HUES64 (cell line): ENCODE data around the gene MRC2.

Source experiments
- H3K27ac ChIP-seq: 2 replicates; pipeline ENCODE4 v1.7.0; 2013; ENCODE audit warnings: low read depth, low read length, inconsistent platforms
- H3K27me3 ChIP-seq: 2 replicates; pipeline ENCODE4 v1.6.1; 2013; ENCODE audit warnings: mild to moderate bottlenecking, low read length; ENCODE audit not compliant: insufficient read depth
- H3K36me3 ChIP-seq: 2 replicates; pipeline ENCODE4 v1.6.1; 2013; ENCODE audit warnings: mild to moderate bottlenecking, low read length; ENCODE audit not compliant: insufficient read depth
- H3K4me1 ChIP-seq: 2 replicates; pipeline ENCODE4 v1.6.1; 2013; ENCODE audit warnings: mild to moderate bottlenecking, low read length, moderate library complexity; ENCODE audit not compliant: insufficient read depth
- H3K4me3 ChIP-seq: 2 replicates; pipeline ENCODE4 v1.5.1; 2013; ENCODE audit warnings: mild to moderate bottlenecking, low read length, moderate library complexity
- H3K9ac ChIP-seq: 2 replicates; pipeline ENCODE4 v1.6.1; 2013; ENCODE audit warnings: mild to moderate bottlenecking, low read depth, low read length
- H3K9me3 ChIP-seq: 2 replicates; pipeline ENCODE4 v1.6.1; 2013; ENCODE audit warnings: low read depth, low read length; ENCODE audit not compliant: insufficient read depth
- WGBS: fragments of 150-250, 120-280 bp; methylation state at CpG from one replicate; pipeline ENCODE4 v1.1.7; 2013; ENCODE audit warnings: missing lambda C conversion rate; 5-methylcytosine and 5-hydroxymethylcytosine counted together

Gene MRC2

GRCh38 chr17:62615503-62615902, 12.0 kb upstream of the MRC2 start:
- H3K4me1 ChIP-seq: peaks cover 18% of the 10 kb centered on the region
- H3K9me3 ChIP-seq: no peaks in the 10 kb centered on the region
- no peaks in the 10 kb centered on the region for H3K27me3 ChIP-seq
- peaks cover 34% of the 10 kb centered on the region for H3K36me3 ChIP-seq
- H3K4me3 ChIP-seq: no peak overlapping the region
- 88% methylated on average over 4 of the region's 4 CpGs for WGBS
- no peak overlapping the region for H3K27ac ChIP-seq
- H3K9ac ChIP-seq: no peak overlapping the region

DNA sequence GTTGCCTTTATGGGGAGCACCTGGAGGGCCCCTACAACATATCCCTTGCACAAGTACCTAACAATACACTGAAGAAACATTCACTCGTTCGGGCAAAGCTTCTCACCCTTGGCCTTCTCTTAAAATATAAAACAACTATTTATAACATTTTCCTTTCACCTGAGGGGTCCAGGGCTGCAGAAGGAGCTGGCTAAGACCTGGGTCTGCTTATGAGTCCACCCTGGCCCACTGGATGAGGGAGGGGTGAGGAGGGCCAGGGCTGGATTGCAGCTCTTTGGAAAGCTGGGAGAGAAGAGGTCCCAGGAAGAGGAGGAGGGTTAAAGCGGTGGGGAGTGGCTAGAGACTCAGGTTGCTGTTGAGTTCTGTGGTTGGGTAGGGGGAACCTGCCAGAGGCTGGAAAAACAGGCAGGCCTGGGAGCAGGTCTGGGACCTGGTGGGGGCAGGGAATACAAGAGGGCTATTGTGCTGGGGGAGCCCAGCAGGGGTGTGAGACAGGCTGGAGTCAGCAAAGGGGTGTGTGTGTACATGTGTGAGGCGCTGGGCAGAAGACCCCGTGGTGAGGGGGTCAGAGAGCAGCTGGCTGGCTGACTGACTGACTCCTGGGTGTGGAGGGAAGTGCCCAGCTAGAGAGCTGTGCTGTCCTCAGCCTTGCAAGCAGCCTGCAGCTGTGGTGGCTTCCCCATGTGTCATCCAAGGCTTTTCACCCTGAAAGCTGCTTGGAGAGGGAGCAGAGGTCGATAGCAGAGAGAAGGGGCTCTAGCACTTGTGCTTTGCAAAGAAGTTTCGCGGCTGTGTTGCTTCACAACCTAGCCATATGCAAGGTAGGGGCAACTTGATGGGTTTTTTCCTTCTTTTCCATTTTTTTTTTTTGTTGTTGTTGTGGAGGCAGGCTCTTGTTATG, 10.2 kb upstream of the MRC2 start:
- WGBS: 40% methylated on average over 8 of the region's 8 CpGs
- Histone ChIP-seq H3K4me3 (0 out of 2 replicates have a peak overlapping the region, but pooled peaks have one; percentile 5), H3K27ac (peak overlapping the region; percentile 80), H3K9me3 (no peaks in the 10 kb centered on the region), H3K36me3 (peaks cover 18% of the 10 kb centered on the region), H3K9ac (peak overlapping the region; percentile 10; the same call in 1 of the 2 replicates), H3K4me1 (peaks cover 18% of the 10 kb centered on the region), H3K27me3 (no peaks in the 10 kb centered on the region)

DNA sequence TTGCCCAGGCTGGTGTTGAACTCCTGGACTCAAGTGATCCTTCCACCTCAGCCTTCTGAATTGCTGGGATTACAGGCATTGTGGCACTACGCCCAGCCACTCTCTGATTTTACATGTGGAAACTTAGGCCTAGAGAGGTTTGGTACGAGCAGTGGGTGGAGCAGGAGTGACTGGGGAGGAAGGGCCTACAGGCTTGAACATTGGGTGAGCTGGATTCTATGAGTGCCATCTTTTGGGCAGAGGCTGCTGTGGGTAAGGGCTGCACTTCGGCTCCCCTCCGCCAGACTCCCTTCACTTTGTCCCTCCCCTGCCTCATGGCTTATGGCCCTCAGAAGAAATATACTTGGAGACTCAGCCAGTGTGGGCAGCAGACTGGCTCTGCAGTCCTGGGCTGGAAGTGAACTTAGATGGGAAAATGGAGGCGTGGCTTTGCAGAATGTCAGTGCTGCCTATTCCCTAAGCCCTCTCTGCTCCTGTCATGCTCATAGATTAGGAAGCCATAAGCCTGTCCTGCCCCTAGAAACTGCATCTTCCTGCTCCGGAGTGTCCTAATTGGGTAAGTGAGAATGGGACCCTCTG, 9.5 kb upstream of the MRC2 start:
- Histone ChIP-seq H3K4me1 (peaks cover 18% of the 10 kb centered on the region), H3K27me3 (no peaks in the 10 kb centered on the region), H3K27ac (peak overlapping the region; percentile 80), H3K4me3 (0 out of 2 replicates have a peak overlapping the region, but pooled peaks have one; percentile 5), H3K36me3 (peaks cover 18% of the 10 kb centered on the region), H3K9me3 (no peaks in the 10 kb centered on the region), H3K9ac (0 out of 2 replicates have a peak overlapping the region, but pooled peaks have one; percentile 10)
- 77% methylated on average over 6 of the region's 6 CpGs for WGBS

DNA sequence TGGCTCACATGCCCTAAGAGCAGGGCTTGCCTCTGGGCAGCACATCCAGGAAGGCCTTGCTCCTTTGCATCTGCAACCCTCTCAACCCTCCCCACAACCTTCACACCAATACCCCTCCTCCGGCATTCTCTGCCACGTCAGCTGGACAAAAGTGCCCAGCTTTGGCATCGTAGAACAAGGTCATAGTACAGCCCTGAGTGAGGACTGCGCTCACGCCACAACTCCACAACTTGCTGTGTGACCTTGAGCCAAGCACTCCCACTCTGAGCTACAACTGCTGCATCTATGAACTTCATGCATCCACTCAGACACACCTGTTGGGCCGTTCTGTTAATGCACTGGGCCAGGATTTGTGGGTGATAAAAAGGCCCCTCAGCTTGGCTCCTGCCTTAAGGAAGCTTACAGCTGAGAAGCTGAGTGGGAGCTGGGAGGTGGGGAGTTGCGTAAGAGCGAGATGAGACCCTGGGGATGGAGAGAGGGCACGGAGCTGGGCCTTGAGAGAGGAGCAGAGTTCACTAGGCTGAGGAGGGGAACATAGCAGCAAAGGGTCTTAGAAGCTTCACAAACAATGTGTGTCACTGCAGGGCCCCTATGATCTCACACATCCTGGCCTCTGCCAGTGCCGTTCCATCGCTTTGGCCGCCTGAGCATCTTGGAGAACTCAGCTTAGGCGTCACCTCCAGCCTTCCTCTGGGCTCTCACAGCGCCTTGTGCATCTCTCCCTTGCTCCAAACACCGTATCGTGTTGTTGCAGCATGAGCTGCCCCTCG, 8.6 kb upstream of the MRC2 start:
- Histone ChIP-seq H3K9me3 (no peaks in the 10 kb centered on the region), H3K4me3 (no peak overlapping the region), H3K4me1 (peaks cover 18% of the 10 kb centered on the region), H3K27ac (no peak overlapping the region), H3K9ac (peak overlapping the region; percentile 26; the same call in 1 of the 2 replicates), H3K27me3 (no peaks in the 10 kb centered on the region), H3K36me3 (peaks cover 13% of the 10 kb centered on the region)
- 90% methylated on average over 17 of the region's 17 CpGs for WGBS

DNA sequence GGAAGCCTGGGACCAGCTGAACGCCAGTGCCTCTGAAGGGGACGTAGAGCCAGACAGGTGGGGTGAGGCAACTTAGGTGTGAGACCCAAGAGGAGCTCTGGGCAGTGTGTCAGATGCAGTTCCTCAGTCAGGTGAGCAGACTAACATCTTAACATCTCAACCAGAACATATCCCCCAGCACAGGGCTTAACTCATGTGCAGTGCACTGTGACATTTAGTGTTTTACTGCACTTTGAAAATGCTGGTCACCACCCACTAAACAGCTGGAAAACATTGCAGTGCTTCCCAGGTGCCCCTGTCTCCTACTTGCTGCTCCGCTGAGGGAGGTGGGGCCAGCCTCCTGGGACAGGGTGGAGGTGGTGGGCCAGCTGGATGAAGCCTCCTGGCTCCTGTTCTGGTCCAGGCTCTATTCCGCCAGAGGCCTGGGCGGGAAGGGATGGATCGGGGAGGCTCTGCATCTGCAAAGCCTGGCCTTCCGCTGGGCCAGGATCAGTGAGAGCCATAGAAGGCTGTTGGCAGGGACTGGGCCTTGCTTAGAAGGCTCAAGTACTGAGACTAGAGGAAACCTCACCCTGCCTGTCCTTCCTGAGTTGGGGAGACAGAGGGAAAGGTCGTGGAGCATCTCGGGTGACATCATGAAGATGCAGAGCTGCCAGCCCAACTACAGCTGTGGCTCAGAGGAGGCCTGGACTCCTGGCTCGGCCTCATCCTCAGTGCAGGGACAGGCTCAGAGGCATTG, 7.9 kb upstream of the MRC2 start:
- no peaks in the 10 kb centered on the region for H3K9me3 ChIP-seq
- no peak overlapping the region for H3K9ac ChIP-seq
- no peaks in the 10 kb centered on the region for H3K27me3 ChIP-seq
- H3K4me1 ChIP-seq: peaks cover 18% of the 10 kb centered on the region
- no peak overlapping the region for H3K4me3 ChIP-seq
- H3K36me3 ChIP-seq: peaks cover 7% of the 10 kb centered on the region
- 92% methylated on average over 10 of the region's 10 CpGs for WGBS
- H3K27ac ChIP-seq: no peak overlapping the region

GRCh38 chr17:62621223-62621622, 6.2 kb upstream of the MRC2 start:
- H3K9ac ChIP-seq: no peak overlapping the region
- H3K4me1 ChIP-seq: peaks cover 22% of the 10 kb centered on the region
- no peak overlapping the region for H3K4me3 ChIP-seq
- no peaks in the 10 kb centered on the region for H3K36me3 ChIP-seq
- H3K9me3 ChIP-seq: no peaks in the 10 kb centered on the region
- H3K27ac ChIP-seq: no peak overlapping the region
- no peaks in the 10 kb centered on the region for H3K27me3 ChIP-seq
- 91% methylated on average over 11 of the region's 11 CpGs for WGBS

DNA sequence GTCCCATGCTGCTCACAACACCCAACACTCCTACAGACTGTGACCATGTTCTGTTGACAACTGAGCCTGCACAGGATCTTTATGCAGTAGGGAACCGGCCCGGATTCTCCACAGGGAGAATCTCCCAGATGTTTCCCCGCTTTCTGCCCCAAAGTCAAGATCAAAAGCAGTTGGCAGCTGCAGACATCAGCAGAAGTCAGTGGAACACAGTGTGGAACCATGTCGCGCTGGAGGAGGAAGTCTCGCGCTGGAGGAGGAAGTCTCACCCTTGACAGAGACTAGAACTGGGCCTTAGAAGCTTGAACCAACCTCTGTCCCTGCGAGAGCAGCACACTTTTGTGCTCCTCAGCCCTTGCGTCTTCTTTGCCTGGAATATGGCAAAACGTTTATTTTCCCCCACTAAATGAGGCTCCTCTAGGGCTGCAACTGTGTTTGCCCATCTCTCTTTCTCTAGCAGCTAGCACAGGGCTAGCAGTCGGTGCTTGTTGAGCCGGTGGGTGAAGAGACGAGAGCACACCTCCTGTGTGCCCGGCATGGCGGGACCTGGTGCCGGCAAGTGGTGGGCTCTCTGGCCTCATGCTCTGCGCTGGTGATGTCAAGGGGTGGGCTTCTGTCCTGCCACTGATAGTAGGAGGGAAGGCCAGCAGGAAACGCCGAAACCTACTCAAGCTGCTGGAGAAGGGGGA, 2.1 kb upstream of the MRC2 start:
- no peaks in the 10 kb centered on the region for H3K27me3 ChIP-seq
- no peak overlapping the region for H3K4me3 ChIP-seq
- H3K4me1 ChIP-seq: peaks cover 25% of the 10 kb centered on the region
- H3K36me3 ChIP-seq: no peaks in the 10 kb centered on the region
- H3K27ac ChIP-seq: no peak overlapping the region
- 91% methylated on average over 19 of the region's 19 CpGs for WGBS
- no peak overlapping the region for H3K9ac ChIP-seq
- no peaks in the 10 kb centered on the region for H3K9me3 ChIP-seq

DNA sequence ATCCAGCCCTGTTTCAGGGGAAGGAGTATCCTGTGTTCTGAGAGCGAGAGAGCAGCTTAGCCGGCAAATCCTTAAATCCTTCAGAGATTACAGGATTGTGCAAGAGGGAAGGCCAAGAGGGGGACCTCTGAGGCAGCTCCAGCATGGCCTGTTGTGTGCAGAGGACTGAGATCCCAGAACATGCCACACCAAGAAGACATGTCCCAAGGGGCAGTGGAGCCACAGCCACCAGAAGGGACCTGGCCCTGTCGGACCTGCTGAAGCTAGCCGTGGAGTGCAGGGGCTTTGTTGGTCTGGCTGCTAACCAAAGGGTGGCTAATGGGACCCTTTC, 1.6 kb upstream of the MRC2 start:
- 82% methylated on average over 4 of the region's 4 CpGs for WGBS
- no peak overlapping the region for H3K4me3 ChIP-seq
- H3K36me3 ChIP-seq: no peaks in the 10 kb centered on the region
- H3K4me1 ChIP-seq: peaks cover 25% of the 10 kb centered on the region
- H3K9me3 ChIP-seq: no peaks in the 10 kb centered on the region
- H3K27ac ChIP-seq: no peak overlapping the region
- no peak overlapping the region; the same call in 1 of the 2 replicates for H3K9ac ChIP-seq
- H3K27me3 ChIP-seq: no peaks in the 10 kb centered on the region

GRCh38 chr17:62626719-62627218, 701 bp upstream of the MRC2 start:
- peak overlapping the region; percentile 89 for H3K4me3 ChIP-seq
- no peaks in the 10 kb centered on the region for H3K9me3 ChIP-seq
- WGBS: 11% methylated on average over 21 of the region's 21 CpGs
- H3K27ac ChIP-seq: peak overlapping the region; percentile 72
- no peaks in the 10 kb centered on the region for H3K36me3 ChIP-seq
- H3K27me3 ChIP-seq: no peaks in the 10 kb centered on the region
- peaks cover 25% of the 10 kb centered on the region for H3K4me1 ChIP-seq
- H3K9ac ChIP-seq: peak overlapping the region; percentile 85
